HepG2 (cell line): ENCODE measurements around the gene SLC5A6. TPM values are rescaled to one million over a fixed set of nuclear protein-coding genes. Genes with fewer than 3 reads are reported as not detected.

ENCODE experiments used
- FOSL2 ChIP-seq: sonication (generic); formaldehyde crosslinking; IDR thresholded peaks from 2 replicates; pipeline ENCODE4 v1.4.0; 2020; ENCODE audit warnings: missing genetic modification reagents
- HNRNPK ChIP-seq: fragments of 200-400 bp; formaldehyde crosslinking; IDR thresholded peaks from 2 replicates; pipeline ENCODE4 v1.6.1; 2018; ENCODE audit warnings: low read length, low read depth, moderate library complexity, mild to moderate bottlenecking; ENCODE audit not compliant: poor library complexity, severe bottlenecking
- IKZF1 ChIP-seq: fragments of 450-650 bp; IDR thresholded peaks from 2 replicates; pipeline ENCODE4 v1.7.1; 2016
- IKZF4 ChIP-seq: sonication (generic); formaldehyde crosslinking; IDR thresholded peaks from 2 replicates; pipeline ENCODE4 v1.5.1; 2020; ENCODE audit warnings: borderline replicate concordance, mild to moderate bottlenecking, low read depth, missing genetic modification reagents; ENCODE audit errors: not compliant biosample characterization
- MXD4 ChIP-seq: IDR thresholded peaks from 2 replicates; pipeline ENCODE4 v1.6.1; 2016; ENCODE audit warnings: mild to moderate bottlenecking, missing biosample characterization, missing genetic modification reagents
- NCOA2 ChIP-seq: sonication (generic); formaldehyde crosslinking; IDR thresholded peaks from 2 replicates; pipeline ENCODE4 v1.8.0; 2022; ENCODE audit warnings: inconsistent platforms
- SETDB1 ChIP-seq: sonication (generic); formaldehyde crosslinking; IDR thresholded peaks from 2 replicates; pipeline ENCODE4 v1.5.1; 2020; ENCODE audit warnings: missing genetic modification reagents, mild to moderate bottlenecking, borderline replicate concordance
- ZMYM2 ChIP-seq: sonication (generic); formaldehyde crosslinking; IDR thresholded peaks from 2 replicates; pipeline ENCODE4 v1.8.0; 2022; ENCODE audit warnings: mild to moderate bottlenecking, missing genetic modification reagents
- ZNF160 ChIP-seq: sonication (generic); formaldehyde crosslinking; IDR thresholded peaks from 2 replicates; pipeline ENCODE4 v1.8.0; 2022; ENCODE audit warnings: mild to moderate bottlenecking, inconsistent platforms, missing genetic modification reagents
- ZNF33B ChIP-seq: sonication (generic); formaldehyde crosslinking; IDR thresholded peaks from 2 replicates; pipeline ENCODE4 v1.5.1; 2020; ENCODE audit warnings: mild to moderate bottlenecking, missing genetic modification reagents
- ZNF564 ChIP-seq: sonication (generic); formaldehyde crosslinking; IDR thresholded peaks from 2 replicates; pipeline ENCODE4 v1.8.1; 2023; ENCODE audit warnings: mild to moderate bottlenecking, missing genetic modification reagents
- ZSCAN31 ChIP-seq: sonication (generic); formaldehyde crosslinking; IDR thresholded peaks from 2 replicates; pipeline ENCODE4 v1.5.0; 2020; ENCODE audit warnings: low read depth, mild to moderate bottlenecking, missing genetic modification reagents
- polyA plus RNA-seq, 8 experiments: library from polyadenylated mRNA; depleted of rRNA in 3 of 8; stranded (reverse) in 7 of 8; unstranded in 1 of 8; fragments of >200 nt; fragmentation: Illumina TruSeq in 4 of 8; extraction: Trizol in 4 of 8; gene quantifications; 2 replicates each; pipeline versions ENCODE4 v1.2.1 to v1.2.3, GENCODE V29; 2011 to 2016; ENCODE audit warnings: low read depth in 4 of 8, missing spikeins in 1 of 8, mixed read lengths in 1 of 8; ENCODE audit not compliant: insufficient read depth in 1 of 8
- total RNA-seq, 5 experiments: library from RNA; depleted of rRNA; stranded (reverse); fragments of >200 nt; fragmentation: Illumina TruSeq; extraction: Trizol; gene quantifications; 2 replicates each; pipeline ENCODE4 v1.2.3, GENCODE V29; 2016; ENCODE audit warnings: low read depth in 1 of 5
- TF ChIP-seq, protein P1 (sequence below): sonication (generic); formaldehyde crosslinking; IDR thresholded peaks from 2 replicates; pipeline ENCODE4 v1.8.1; 2023; ENCODE audit warnings: mild to moderate bottlenecking, inconsistent platforms, moderate library complexity, missing genetic modification reagents, borderline replicate concordance
- TF ChIP-seq, protein P2 (sequence below): sonication (generic); formaldehyde crosslinking; IDR thresholded peaks from 2 replicates; pipeline ENCODE4 v1.4.0; 2020; ENCODE audit warnings: missing genetic modification reagents
- TF ChIP-seq, protein P3 (sequence below): sonication (generic); formaldehyde crosslinking; IDR thresholded peaks from 2 replicates; pipeline ENCODE4 v1.4.0; 2020; ENCODE audit warnings: missing genetic modification reagents, borderline replicate concordance
- TF ChIP-seq, protein P4 (sequence below): sonication (generic); formaldehyde crosslinking; IDR thresholded peaks from 2 replicates; pipeline ENCODE4 v1.5.0; 2020; ENCODE audit warnings: missing genetic modification reagents
- TF ChIP-seq, protein P5 (sequence below): sonication (generic); formaldehyde crosslinking; IDR thresholded peaks from 2 replicates; pipeline ENCODE4 v1.4.0; 2020; ENCODE audit warnings: missing genetic modification reagents

The SLC5A6 gene
- total and polyA plus RNA-seq, 2 of the 13 experiments (the other 11 are each of a cell fraction or from before 2014, with no cell fraction given) = 135 to 417 TPM

DNA sequence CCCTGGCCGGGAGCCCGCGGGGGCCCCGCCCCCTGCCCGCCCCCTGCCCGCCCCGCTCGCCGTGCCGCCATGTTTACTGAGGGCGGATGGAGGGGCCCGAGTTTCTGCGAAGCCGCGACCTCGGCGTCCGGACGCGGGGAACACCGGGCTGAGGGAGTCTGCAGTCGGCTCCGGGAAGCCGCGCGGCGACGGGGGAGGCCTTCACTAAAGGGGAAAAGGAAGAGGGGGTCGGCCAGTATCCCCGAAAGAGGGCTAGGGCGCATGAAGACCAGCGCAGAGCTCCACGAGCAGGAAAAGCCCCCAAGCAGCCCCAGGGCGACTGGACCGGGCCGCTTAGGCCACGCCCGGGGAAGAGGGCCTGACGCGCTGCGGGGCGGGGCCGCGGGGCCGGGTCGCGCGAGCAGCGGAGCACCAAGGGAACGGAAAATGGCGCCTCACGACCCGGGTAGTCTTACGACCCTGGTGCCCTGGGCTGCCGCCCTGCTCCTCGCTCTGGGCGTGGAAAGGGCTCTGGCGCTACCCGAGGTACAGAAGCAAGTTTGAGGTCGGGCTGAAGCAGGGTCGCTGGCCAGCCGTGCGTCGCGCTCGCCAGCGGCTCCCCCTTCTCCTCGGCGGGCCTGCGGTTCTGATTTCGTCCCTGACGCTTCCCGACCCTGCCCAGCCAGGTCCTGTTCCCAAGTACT lies at the start of gene SLC5A6, which contains the start of gene ATRAID (continued):
- TF ChIP-seq, protein P1, sequence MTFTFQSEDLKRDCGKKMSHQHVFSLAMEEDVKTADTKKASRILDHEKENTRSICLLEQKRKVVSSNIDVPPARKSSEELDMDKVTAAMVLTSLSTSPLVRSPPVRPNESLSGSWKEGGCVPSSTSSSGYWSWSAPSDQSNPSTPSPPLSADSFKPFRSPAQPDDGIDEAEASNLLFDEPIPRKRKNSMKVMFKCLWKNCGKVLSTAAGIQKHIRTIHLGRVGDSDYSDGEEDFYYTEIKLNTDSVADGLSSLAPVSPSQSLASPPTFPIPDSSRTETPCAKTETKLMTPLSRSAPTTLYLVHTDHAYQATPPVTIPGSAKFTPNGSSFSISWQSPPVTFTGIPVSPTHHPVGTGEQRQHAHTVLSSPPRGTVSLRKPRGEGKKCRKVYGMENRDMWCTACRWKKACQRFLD (CRISPR knock-in tag) = no peak
- TF ChIP-seq IKZF4 (no peak), ZNF33B (CRISPR knock-in tag) (no peak), ZNF160 (CRISPR knock-in tag) (0 out of 2 replicates have a peak, but pooled peaks have one; percentile 48), MXD4 (CRISPR knock-in tag) (no peak; the same call in 1 of the 2 replicates), ZMYM2 (CRISPR knock-in tag) (no peak), SETDB1 (no peak), NCOA2 (peak; percentile 51; the same call in 1 of the 2 replicates), IKZF1 (no peak), ZSCAN31 (CRISPR knock-in tag) (peak; percentile 91), HNRNPK (peak; percentile 79), ZNF564 (CRISPR knock-in tag) (peak; percentile 91), FOSL2 (CRISPR knock-in tag) (peak; percentile 42)
- TF ChIP-seq, protein P2, sequence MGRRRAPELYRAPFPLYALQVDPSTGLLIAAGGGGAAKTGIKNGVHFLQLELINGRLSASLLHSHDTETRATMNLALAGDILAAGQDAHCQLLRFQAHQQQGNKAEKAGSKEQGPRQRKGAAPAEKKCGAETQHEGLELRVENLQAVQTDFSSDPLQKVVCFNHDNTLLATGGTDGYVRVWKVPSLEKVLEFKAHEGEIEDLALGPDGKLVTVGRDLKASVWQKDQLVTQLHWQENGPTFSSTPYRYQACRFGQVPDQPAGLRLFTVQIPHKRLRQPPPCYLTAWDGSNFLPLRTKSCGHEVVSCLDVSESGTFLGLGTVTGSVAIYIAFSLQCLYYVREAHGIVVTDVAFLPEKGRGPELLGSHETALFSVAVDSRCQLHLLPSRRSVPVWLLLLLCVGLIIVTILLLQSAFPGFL (CRISPR knock-in tag) = peak; percentile 70; the same call in 1 of the 2 replicates
- TF ChIP-seq, protein P3, sequence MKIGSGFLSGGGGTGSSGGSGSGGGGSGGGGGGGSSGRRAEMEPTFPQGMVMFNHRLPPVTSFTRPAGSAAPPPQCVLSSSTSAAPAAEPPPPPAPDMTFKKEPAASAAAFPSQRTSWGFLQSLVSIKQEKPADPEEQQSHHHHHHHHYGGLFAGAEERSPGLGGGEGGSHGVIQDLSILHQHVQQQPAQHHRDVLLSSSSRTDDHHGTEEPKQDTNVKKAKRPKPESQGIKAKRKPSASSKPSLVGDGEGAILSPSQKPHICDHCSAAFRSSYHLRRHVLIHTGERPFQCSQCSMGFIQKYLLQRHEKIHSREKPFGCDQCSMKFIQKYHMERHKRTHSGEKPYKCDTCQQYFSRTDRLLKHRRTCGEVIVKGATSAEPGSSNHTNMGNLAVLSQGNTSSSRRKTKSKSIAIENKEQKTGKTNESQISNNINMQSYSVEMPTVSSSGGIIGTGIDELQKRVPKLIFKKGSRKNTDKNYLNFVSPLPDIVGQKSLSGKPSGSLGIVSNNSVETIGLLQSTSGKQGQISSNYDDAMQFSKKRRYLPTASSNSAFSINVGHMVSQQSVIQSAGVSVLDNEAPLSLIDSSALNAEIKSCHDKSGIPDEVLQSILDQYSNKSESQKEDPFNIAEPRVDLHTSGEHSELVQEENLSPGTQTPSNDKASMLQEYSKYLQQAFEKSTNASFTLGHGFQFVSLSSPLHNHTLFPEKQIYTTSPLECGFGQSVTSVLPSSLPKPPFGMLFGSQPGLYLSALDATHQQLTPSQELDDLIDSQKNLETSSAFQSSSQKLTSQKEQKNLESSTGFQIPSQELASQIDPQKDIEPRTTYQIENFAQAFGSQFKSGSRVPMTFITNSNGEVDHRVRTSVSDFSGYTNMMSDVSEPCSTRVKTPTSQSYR (CRISPR knock-in tag) = peak; percentile 50; the same call in 1 of the 2 replicates
- TF ChIP-seq, protein P4, sequence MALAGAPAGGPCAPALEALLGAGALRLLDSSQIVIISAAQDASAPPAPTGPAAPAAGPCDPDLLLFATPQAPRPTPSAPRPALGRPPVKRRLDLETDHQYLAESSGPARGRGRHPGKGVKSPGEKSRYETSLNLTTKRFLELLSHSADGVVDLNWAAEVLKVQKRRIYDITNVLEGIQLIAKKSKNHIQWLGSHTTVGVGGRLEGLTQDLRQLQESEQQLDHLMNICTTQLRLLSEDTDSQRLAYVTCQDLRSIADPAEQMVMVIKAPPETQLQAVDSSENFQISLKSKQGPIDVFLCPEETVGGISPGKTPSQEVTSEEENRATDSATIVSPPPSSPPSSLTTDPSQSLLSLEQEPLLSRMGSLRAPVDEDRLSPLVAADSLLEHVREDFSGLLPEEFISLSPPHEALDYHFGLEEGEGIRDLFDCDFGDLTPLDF (CRISPR knock-in tag) = no peak; the same call in 1 of the 2 replicates
- TF ChIP-seq, protein P5, sequence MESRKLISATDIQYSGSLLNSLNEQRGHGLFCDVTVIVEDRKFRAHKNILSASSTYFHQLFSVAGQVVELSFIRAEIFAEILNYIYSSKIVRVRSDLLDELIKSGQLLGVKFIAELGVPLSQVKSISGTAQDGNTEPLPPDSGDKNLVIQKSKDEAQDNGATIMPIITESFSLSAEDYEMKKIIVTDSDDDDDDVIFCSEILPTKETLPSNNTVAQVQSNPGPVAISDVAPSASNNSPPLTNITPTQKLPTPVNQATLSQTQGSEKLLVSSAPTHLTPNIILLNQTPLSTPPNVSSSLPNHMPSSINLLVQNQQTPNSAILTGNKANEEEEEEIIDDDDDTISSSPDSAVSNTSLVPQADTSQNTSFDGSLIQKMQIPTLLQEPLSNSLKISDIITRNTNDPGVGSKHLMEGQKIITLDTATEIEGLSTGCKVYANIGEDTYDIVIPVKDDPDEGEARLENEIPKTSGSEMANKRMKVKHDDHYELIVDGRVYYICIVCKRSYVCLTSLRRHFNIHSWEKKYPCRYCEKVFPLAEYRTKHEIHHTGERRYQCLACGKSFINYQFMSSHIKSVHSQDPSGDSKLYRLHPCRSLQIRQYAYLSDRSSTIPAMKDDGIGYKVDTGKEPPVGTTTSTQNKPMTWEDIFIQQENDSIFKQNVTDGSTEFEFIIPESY (CRISPR knock-in tag) = peak; percentile 28; the same call in 1 of the 2 replicates
